KOPT-K1 (cell line): ENCODE results near the gene ZNF143.

Experiments used
- H3K27ac ChIP-seq: fragments of 200-600 bp; sonication (generic); 2 replicates; pipeline ENCODE4 v1.5.1; 2016; ENCODE audit warnings: antibody characterized with exemption, mild to moderate bottlenecking, low read depth, low read length; ENCODE audit not compliant: poor library complexity, severe bottlenecking
- H3K36me3 ChIP-seq: fragments of 200-600 bp; sonication (generic); 2 replicates; pipeline ENCODE4 v1.5.1; 2017; ENCODE audit warnings: antibody characterized with exemption, mild to moderate bottlenecking, low read length, moderate library complexity; ENCODE audit not compliant: insufficient read depth
- H3K9me3 ChIP-seq: fragments of 200-600 bp; sonication (generic); 2 replicates; pipeline ENCODE4 v1.5.1; 2017; ENCODE audit warnings: antibody characterized with exemption, low read length, mild to moderate bottlenecking; ENCODE audit not compliant: insufficient read depth, poor library complexity, severe bottlenecking

The ZNF143 gene

GRCh38 chr11:9561279-9561982 lies 100.6 kb downstream of the ZNF143 start:
- H3K27ac ChIP-seq, result no peak overlapping the region
- H3K36me3 ChIP-seq, result no peaks in the 10 kb centered on the region
- no peaks in the 10 kb centered on the region for H3K9me3 ChIP-seq

GRCh38 chr11:9562716-9563115 lies 101.9 kb downstream of the ZNF143 start:
- H3K36me3 ChIP-seq, result no peaks in the 10 kb centered on the region
- no peaks in the 10 kb centered on the region for H3K9me3 ChIP-seq
- H3K27ac ChIP-seq, result no peak overlapping the region

- Histone ChIP-seq H3K9me3 (no peaks in the 10 kb centered on the region), H3K27ac (no peak overlapping the region), H3K36me3 (no peaks in the 10 kb centered on the region)
Measured at GRCh38 chr11:9563196-9563730, 102.5 kb downstream of the ZNF143 start.

GRCh38 chr11:9565822-9566560 lies 105.2 kb downstream of the ZNF143 start:
- no peaks in the 10 kb centered on the region for H3K9me3 ChIP-seq
- H3K27ac ChIP-seq, result no peak overlapping the region
- no peaks in the 10 kb centered on the region for H3K36me3 ChIP-seq

- H3K27ac ChIP-seq, result no peak overlapping the region
- H3K9me3 ChIP-seq, result no peaks in the 10 kb centered on the region
- H3K36me3 ChIP-seq, result no peaks in the 10 kb centered on the region
Measured at GRCh38 chr11:9566561-9567063, 105.8 kb downstream of the ZNF143 start.

GRCh38 chr11:9567401-9567800 lies 106.6 kb downstream of the ZNF143 start:
- Histone ChIP-seq H3K36me3 (no peaks in the 10 kb centered on the region), H3K9me3 (no peaks in the 10 kb centered on the region), H3K27ac (no peak overlapping the region)

DNA sequence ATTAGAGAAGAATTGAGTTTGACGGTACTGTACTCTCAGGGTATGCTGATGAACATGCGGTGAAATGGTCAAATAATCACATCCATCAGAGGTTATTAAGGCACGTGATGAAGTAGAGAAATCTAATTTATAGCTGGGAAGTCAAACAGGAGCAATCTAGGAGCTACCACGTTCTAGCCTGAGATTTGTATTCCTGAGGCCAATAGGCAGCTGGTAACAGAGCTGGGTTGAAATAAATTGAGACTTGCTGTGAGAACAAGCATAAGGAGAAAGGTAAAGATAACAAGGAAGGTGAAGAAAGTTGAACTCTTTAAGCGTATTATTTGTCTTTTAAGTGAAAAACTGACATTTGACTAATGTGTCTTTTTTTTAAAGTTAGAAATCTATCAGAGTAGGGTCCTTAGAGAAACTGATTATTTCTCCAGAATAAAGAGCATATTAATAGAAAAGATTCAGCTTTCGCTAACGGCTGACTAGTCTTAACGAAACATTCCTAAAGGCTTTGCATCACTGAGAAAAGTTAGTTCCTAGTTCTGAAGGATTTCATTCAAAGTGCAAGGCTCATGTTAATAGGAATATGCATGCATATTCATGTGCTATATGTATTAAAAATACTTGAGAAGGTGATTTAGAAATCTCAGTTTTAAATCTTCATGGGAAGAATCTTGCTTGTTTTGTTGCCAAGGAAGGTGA lies 107.5 kb downstream of the ZNF143 start:
- H3K27ac ChIP-seq, result no peak overlapping the region
- H3K36me3 ChIP-seq, result no peaks in the 10 kb centered on the region

GRCh38 chr11:9568854-9569587 lies 108.2 kb downstream of the ZNF143 start:
- Histone ChIP-seq H3K27ac (no peak overlapping the region), H3K36me3 (no peaks in the 10 kb centered on the region), H3K9me3 (no peaks in the 10 kb centered on the region)

More for the DNA sequence above, 107.5 kb downstream of the ZNF143 start:
- H3K9me3 ChIP-seq, result no peaks in the 10 kb centered on the region

DNA sequence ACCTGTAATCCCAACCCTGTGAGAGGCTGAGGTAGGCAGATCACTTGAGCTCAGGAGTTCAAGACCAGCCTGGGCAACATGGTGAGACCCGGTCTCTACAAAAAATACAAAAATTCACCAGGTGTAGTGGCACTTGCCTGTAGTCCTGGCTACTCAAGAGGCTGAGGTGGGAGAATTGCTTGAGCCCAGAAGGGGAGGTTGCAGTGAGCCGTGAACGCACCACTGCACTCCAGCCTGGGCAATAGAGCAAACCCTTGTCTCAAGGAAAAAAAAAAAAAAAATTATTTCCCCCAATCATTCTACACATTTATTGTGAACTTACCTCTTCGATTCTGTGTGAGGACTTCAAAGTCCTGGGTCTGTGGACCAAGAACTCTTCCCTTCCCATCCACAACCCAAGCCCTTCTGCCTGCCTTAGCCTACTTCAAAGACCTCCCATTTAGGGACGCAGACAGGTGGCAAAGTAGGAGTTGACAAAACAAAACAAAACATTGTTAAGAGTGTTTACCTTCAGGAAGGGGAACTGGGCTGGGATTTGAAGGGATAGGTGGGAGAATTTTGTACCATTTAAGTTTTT lies 108.9 kb downstream of the ZNF143 start:
- 0 out of 2 replicates have a peak, but pooled peaks cover 1% of the 10 kb centered on the region for H3K36me3 ChIP-seq

GRCh38 chr11:9570313-9571025 lies 109.7 kb downstream of the ZNF143 start:
- no peaks in the 10 kb centered on the region for H3K9me3 ChIP-seq
- H3K36me3 ChIP-seq, result peaks cover 8% of the 10 kb centered on the region; the same call in 1 of the 2 replicates
- H3K27ac ChIP-seq, result no peak overlapping the region

More for the DNA sequence above, 108.9 kb downstream of the ZNF143 start:
- H3K9me3 ChIP-seq, result no peaks in the 10 kb centered on the region
- H3K27ac ChIP-seq, result no peak overlapping the region

DNA sequence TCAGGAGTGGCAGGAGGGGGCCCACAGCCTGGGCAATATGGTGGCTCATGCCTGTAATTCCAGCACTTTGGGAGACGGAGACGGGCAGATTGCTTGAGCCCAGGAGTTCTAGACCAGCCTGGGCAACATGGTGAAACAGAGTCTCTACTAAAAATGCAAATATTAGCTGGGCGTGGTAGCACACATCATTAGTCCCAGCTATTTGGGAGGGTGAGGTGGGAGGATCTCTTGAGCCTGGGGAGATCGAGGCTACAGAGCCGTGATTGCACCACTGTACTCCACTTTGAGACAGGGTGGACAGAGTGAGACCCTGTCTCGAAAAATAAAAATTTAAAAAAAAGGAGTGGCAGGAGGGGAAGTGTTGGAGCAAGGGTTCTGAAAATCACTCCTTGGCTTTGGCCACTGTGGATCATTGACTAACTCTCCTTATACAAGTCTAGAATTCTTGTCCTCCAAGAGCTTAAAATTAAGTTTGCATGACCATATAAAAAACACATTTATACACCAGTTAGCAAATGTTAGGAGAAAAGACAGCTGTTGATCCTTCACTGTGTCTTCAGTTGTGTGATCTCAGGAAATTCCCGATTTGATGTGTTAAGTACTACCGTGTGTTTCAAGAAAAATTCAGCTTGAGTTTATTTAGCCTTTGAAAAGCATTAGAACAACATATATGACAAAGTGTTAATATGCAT lies 110.4 kb downstream of the ZNF143 start:
- Histone ChIP-seq H3K27ac (no peak overlapping the region), H3K9me3 (no peaks in the 10 kb centered on the region), H3K36me3 (peaks cover 16% of the 10 kb centered on the region)

DNA sequence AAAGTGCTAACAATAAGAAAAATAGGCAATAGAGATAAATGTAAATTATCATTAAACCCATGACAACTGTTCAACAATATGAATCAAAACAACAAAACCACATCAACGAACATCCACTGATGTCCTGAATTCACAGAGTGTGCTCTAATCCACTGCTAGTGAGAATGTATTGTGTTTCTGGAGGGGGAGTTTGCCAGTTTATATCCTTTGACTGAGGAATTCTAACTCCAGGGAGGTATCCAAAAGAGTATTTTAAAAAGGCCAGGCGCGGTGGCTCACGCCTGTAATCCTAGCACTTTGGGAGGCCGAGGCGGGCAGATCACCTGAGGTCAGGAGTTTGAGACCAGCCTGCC lies 110.9 kb downstream of the ZNF143 start:
- Histone ChIP-seq H3K9me3 (no peaks in the 10 kb centered on the region), H3K27ac (no peak overlapping the region), H3K36me3 (peaks cover 21% of the 10 kb centered on the region)

GRCh38 chr11:9573052-9573774 lies 112.4 kb downstream of the ZNF143 start, which contains the start of gene WEE1:
WEE1 (plus strand) TSS chr11:9573670; CDS start chr11:9573934, 264 bp downstream.
- Histone ChIP-seq H3K27ac (peak within 1 kb of the TSS; percentile 95), H3K9me3 (no peaks in the 10 kb centered on the region), H3K36me3 (peaks cover 36% of the 10 kb centered on the region)
